Measurements from ENCODE around the gene ZBTB37. TPM values are rescaled to one million over a fixed set of nuclear protein-coding genes. Genes with fewer than 3 reads are reported as not detected.
"Not testable (repeated sequence)": the region's sequence is repeated elsewhere in the genome, so short reads cannot be mapped to it uniquely, and the experiment has no call there.

ZBTB37 gene
- total and polyA plus RNA-seq, 12 donors = 0.55 to 15.2 (median 11.1) TPM

DNA sequence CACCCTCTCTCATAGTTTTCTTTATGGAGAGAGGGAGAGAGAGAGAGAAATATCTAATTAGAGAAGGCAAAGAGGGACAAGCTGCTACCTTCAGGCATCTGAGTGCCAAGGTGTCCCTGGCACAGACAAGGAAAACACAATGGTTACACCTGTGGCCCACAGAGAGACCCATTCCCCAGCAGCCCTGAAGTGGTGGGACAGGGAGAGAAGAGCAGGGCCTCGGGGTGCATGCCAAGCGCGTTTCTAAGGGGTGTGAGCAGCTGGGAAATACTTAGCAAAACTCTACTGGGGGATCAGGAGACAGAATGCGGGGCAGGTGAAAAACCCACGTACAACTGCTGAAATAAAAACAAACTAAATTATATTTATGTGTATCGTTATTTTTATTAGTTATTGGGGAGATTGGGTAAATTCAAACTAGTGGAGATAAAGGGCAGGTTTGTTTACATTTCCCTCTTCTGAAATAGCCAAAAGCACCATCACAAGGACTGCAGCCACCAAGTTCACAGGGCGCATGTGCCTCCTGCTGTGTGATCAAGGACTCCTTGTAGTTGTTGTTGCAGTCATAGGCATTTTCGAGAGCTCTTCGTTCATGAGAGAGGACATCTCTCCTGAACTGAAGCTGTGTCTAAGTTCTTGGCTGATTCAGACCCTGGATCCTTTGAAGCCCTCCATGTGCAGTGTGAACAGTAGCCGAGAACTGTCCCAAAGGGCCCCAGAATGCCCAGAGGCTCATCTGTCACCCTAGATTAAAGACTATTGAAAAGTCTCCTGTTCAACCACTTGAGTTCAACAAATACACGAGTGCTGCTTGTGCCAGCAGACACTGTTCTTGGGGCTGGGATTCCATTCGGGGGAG lies 49.7 kb downstream of the ZBTB37 start:
- no peak for TF ChIP-seq CTCF (IDR thresholded peaks at IDR 0.05)
- intact Hi-C loops (cut with DNase I) = no loop called here
- H3K9me3 ChIP-seq = no peaks in the 10 kb centered on the region
- H3K4me1 ChIP-seq = no peaks in the 10 kb centered on the region
- H3K4me3 ChIP-seq = no peak overlapping the region
- no peaks in the 10 kb centered on the region for H3K27me3 ChIP-seq
- no peak overlapping the region for H3K27ac ChIP-seq
- DNase-seq (no peak), ATAC-seq (no peak)
- no peaks in the 10 kb centered on the region for H3K36me3 ChIP-seq
- 90 to 91% methylated on average over 12 of the region's 12 CpGs for WGBS, 2 donors

DNA sequence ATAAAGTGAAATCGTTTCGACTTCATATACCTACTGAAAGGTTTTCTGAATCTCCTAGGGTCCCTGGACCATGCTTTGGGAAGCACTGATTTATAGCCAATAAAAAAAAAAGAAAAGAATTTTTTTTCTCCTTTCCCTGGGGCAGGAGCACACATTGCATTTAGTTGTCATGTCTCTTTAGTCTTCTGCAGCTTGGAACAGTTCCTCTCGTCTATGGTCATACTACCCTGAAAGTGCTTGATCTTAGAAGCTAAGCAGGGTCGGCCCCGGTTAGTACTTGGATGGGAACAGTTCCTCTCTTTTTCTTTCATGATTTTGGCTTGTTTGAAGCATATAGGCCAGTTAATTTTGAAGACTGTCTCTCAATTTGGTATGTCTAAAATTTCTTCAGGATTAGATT lies 52.7 kb downstream of the ZBTB37 start:
- DNase-seq = no peak
- Histone ChIP-seq H3K36me3 (no peaks in the 10 kb centered on the region), H3K4me3 (no peak overlapping the region), H3K9me3 (no peaks in the 10 kb centered on the region), H3K27ac (no peak overlapping the region), H3K27me3 (no peaks in the 10 kb centered on the region), H3K4me1 (no peaks in the 10 kb centered on the region)
- WGBS, 2 donors = 90 to 93% methylated on average over 5 of the region's 5 CpGs
- intact Hi-C loops (cut with DNase I) = loop anchor here in 1 of 10 donors (10.0 kb wide), 1 partner anchor 1186 kb away; no protein-coding TSS in a partner anchor
- ATAC-seq = no peak
- no peak for TF ChIP-seq CTCF (IDR thresholded peaks at IDR 0.05)

- H3K9me3 ChIP-seq = no peaks in the 10 kb centered on the region
- no peak for DNase-seq
- no peak overlapping the region for H3K4me3 ChIP-seq
- intact Hi-C loops (cut with DNase I) = loop anchor here in 1 of 10 donors (10.0 kb wide), 1 partner anchor 1191 kb away; no protein-coding TSS in a partner anchor
- no peaks in the 10 kb centered on the region for H3K27me3 ChIP-seq
- peaks cover 0 to 7% (median 0%) of the 10 kb centered on the region in 9 donors for H3K36me3 ChIP-seq
- 97% methylated on average over 8 of the region's 8 CpGs for WGBS, 2 donors
- no peaks in the 10 kb centered on the region for H3K4me1 ChIP-seq
- no peak for TF ChIP-seq CTCF (IDR thresholded peaks at IDR 0.05)
- no peak for ATAC-seq
- H3K27ac ChIP-seq = no peak overlapping the region
Observed at GRCh38 chr1:173925306-173926242, 57.4 kb downstream of the ZBTB37 start.

DNA sequence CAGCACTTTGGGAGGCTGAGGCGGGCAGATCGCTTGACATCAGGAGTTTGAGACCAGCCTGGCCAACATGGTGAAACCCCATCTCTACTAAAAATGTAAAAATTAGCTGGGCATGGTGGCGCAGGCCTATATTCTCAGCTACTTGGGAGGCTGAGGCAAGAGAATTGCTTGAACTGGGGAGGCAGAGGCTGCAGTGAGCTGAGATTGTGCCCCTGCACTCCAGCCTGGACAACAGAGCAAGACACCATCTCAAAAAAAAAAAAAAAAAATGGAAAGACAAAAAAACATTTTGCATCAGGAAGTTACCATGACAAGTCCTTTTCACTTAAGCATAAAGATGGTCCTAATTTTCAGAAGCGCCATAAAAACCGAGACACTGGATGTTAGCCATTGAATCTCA lies 62.4 kb downstream of the ZBTB37 start:
- H3K9me3 ChIP-seq; ATAC-seq; H3K27ac ChIP-seq; DNase-seq; intact Hi-C loops (cut with DNase I); H3K27me3 ChIP-seq; H3K4me1 ChIP-seq; H3K4me3 ChIP-seq: not testable (repeated sequence)
- H3K36me3 ChIP-seq = peaks cover 0 to 56% (median 18%) of the 10 kb centered on the region in 9 donors
- 97 to 98% methylated on average over 5 of the region's 5 CpGs for WGBS, 2 donors

Data from heart right ventricle (tissue), 16 donors.